Left forelimb (tissue), 1 donor: ENCODE measurements around the gene CBR1.

Source experiments
- DNase-seq: peaks from one replicate; pipeline ENCODE4 v3.0.0-alpha.2; 2018; ENCODE audit warnings: low spot score

The CBR1 gene

DNA sequence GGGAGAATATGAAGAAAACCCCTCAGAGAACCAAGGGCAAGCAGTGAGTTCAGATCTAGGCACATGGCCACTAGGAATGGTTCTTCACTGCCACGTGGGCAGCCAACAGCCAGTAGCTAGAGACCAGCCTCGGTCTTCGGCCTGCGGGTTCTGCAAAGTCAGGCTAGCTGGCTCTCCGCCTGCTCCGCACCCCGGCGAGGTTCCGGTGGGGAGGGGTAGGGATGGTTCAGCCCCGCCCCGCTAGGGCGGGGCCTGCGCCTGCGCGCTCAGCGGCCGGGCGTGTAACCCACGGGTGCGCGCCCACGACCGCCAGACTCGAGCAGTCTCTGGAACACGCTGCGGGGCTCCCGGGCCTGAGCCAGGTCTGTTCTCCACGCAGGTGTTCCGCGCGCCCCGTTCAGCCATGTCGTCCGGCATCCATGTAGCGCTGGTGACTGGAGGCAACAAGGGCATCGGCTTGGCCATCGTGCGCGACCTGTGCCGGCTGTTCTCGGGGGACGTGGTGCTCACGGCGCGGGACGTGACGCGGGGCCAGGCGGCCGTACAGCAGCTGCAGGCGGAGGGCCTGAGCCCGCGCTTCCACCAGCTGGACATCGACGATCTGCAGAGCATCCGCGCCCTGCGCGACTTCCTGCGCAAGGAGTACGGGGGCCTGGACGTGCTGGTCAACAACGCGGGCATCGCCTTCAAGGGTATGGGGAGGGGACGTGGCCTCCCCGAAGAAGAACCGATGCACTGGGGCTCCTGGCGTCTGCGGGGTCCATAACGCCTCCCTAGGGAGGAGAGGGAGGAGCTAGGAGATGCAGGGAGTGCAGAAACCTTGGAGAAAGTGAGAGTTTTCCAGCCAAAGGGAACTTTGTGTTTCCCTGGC lies at the start of gene CBR1:
TSS of gene CBR1 (plus strand) at position 312 of the 871 bp plus-strand sequence. CDS start at position 404, 92 bp downstream.
- DNase-seq: peak; percentile 90

DNA sequence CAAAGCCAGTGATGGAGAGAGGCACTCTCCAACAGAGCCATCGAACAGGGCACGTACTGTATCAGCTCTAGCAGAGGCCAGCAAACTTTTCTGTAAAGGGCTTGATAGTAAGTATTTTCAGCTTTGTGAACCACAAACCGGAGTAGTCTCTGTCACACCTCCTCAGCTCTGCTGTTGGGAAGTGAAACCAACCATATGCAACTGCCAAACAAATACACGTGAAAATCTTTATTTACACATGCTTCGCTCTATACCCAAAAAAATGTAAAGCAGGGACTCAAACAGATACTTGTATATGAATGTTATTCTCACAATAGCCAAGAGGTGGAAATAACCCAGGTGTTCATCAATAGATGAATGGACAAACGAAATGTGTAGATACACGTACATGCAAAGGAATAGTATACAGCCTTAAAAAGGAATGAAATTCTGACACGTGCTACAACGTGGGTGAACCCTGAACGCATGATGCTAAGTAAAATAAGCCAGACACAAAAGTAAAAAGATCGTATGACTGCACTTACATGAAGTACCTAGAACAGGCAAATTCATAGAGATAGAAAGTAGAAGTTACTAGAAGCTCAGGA lies 48.5 kb upstream of the CBR1 start:
- no peak for DNase-seq

DNA sequence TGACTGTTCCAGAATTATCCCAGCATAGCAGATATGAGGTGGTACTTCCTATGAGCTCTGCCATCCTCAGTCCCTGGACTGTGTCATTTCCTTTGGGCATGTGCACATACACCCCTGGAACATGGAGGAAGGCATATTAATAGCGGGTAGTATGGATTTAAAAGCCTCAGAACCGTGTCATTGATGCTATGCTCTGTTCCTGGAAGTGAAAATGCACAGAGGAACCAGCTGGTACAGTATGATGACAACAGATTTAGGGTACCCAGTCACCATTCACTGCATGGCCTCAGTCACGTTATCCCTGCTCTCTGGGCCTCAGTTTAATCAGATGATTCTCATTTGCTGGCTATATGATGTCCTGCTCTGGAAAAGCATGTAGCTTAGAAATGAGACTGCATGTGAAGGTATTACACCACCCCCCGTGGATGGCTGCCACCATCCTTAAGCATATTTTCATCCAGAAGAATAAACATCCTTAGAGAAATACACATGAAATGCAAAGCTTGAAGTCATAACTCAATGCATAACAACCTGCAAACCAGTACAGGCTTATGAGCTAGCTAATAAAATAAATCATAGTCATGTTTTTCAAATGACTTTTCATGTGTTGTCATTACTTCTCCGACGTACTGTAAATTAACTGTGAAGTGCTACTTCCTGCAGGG lies 47.3 kb upstream of the CBR1 start:
- no peak for DNase-seq

DNA sequence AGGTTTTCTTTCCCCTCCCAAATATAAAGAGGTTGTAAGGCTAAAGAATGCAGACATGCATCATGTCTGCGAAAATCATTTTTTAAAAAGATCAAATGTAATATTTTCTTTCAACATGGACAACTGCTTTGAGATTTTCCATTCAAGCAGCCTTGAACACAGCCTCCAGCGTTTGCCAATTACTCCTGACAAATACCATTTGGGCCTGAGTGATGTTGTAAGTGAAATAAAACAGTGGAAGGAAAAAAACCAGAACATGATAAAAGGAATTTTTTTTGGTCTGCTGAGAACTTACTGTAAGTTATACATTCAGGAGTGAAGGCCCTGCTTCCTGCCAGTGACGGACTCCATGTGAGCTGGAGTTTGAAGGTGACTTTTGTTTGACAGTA lies 46.7 kb upstream of the CBR1 start:
- DNase-seq: no peak

DNA sequence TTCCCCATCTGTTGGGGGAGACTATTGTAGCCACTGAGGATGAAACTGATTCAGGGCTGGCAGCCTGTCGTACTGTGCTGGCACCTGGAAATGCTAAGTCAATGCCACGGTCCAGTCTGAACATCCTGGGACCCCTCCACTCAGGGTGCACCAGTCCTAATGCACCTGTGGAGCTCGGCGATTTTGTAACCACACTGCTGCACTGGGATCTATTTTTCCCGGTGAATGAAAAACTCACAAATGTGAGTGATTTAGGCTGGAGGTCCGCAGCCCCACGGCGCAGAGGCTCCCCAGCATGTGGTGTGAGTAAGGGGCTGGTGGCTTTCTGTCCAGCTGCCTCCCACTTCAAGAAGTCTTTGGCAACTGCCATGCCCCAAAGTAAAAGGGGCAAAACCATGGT lies 45.0 kb upstream of the CBR1 start:
- no peak for DNase-seq

DNA sequence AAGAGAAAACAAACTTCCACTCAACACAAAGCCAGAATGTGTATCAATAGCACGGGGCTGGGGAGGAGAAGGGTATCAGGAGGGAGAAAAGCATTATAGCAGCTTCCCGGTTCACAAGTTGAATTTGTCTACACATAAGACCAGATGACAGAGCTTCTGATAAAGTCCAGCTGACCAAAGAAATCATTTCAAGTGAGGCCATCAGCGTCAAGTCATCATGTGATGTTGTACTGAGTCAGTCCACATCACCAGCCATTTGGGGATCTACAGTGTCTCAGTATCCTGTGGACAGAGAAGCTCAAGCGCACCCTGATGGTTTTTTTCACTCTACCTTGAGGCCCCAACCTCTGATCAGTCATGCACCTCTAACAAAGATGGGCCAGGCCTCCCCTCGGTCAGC lies 42.5 kb upstream of the CBR1 start:
- no peak for DNase-seq

DNA sequence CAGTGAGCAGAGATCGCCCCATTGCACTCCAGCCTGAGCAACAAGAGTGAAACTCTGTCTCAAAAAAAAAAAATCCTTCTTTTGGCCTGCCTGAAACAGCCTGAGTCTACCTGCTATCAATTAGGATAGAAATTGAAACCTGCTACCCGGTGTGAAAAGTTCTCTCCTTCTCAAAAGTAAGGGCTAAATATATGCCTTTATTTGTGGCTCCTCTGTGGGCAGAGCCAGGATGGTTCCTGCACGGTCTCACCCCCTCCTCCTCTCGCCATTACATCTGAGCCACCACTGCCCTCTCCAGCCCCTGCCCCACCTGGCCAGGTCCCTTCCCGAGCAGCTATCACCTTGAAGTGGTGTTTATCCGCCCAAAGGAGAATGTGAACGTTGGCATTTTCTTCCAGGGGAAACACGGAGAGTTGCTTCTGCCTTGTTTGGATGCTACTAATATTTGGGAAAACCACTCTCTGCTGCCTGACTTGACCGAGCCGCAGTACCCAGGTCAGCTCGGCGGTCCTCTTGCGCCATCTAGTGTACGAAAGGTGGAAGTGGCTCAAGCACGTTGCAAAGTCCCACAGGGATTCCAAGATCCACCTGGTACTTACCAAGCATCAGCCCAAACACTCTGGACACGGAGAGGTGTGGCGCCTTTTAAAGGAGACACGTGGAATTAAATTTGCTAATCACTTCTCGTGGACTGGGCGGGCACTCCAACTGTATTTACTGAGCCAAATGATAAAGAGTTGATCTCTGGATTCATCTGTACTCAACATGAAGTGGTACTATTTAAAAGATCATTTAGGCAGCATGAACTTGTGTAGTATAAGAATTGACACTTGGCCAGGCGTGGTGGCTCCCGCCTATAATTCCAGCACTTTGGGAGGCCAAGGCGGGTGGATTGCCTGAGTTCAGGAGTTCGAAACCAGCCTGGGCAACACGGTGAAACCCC lies 41.4 kb upstream of the CBR1 start:
- DNase-seq: peak; percentile 82

DNA sequence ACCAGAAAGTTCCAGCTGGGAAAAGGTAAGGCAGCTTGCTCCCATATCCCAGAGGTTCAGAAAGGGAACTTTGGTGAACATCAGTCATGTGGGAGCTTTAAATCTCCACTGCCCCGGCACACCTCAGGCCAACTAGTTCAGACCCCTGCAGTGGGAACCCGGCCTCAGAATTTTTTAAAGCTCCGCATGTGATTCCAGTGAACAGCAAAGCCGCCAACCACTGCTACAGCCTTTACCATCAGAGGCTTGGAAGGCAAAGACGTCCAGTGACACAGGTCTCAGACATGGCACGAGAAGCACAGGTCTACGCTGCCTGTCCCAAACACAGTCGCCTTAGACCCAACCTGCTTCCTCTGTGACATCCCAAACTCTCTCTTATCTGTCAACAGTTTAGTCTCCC lies 40.5 kb upstream of the CBR1 start:
- no peak for DNase-seq

DNA sequence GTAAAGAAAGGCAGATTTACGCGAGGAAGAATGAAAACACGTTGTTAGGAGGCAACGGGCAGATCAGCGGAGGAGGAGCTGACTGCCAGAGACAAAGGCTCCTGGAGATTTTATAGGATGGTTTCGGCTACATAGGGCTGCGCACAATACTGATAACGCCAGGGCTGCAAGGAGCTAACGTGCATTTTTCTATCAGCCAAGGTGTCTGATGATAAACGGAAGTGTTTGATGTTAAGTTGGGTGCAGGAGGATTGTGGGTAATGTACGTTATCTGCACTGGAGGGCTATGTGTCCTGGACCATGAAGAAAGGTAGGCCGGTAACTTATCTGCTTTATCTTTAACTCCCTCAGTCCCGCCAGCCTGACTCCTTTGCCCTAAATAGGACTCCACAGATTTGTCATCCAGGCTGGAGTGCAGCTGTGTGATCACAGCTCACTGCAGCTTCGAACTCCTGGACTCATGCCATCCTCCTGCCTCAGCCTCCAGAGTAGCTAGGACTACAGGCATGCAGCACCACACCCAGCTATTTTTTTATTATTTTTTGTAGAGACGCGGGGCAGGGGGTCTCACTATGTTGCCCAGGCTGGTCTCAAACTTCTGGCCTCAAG lies 39.1 kb upstream of the CBR1 start:
- DNase-seq: no peak

DNA sequence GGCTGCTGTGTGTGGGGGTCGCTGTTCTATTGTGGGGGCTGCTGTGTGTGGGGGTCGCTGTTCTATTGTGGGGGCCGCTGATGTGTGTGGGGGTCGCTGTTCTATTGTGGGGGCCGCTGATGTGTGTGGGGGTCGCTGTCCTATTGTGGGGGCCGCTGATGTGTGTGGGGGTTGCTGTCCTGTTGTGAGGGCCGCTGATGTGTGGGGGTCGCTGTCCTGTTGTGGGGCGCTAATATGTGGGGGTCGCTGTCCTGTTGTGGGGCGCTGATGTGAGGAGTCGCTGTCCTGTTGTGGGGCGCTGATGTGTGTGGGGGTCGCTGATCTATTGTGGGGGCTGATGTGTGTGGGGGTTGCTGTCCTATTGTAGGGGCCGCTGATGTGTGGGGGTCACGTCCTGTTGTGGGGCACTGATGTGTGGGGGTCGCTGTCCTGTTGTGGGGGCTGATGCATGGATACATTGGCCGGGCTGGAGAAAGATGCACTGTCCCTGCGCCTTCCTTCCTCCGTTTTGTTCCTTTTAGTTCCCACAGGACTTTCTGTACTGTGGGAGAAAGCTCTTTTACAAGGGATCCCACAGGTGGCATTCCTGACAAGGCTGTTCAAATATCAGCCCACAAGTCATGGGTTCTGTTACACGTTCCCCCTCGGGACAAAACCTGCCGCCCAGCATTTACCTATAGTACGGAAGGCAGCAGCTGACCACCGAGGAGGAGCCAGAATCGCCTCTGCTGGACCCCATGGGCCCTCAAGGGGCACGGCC lies 37.0 kb upstream of the CBR1 start:
- no peak for DNase-seq

DNA sequence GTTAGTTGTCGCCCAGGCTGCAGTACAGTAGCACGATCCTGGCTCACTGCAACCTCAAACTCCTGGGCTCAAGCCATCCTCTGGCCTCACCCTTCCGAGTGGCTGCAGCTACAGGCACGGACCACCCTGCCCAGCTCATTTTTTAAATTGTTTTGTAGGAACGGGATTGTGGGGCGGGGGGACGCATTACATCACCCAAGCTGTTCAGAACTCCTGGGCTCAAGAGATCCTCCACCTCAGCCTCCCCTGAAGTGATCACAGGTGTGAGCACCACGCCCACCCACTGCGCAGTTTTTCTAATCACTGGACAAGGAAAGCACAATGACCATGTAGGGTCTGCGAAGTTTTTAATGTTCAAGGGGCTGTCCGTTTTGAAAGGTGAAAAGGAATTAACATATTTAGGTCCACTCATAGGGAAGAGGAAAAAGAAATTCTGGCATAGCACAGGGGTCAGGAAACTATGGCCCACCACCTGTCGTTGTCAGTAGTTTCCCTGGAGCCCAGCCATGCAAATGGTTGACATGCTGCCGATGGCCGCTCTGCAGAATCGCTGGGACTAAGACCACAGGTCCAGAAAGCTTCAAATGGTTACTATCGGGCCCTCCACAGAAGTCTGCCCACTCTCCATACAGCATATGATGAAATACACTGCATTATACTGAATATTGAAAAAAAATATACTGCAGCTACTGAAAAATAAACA lies 35.5 kb upstream of the CBR1 start:
- no peak for DNase-seq

DNA sequence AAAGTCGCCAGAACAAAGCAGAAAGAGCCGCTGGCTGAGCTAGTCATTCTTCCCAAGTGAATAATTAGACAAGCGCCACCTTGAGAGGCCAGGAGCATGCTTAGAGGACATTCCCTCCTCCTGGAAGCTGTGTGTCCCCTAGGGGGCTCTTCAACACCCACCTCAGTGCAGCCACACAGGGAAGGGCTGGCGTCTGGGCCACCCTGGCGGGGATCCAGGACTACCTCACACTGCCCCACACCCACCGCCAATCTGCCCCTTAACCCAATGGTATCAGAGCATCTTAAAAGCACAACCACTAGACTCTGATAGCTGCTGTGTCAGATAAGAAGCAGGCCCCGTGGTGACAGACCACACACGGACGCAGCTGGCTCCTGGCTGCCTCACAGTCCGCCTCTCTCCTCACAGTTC lies 34.4 kb upstream of the CBR1 start:
- no peak for DNase-seq

DNA sequence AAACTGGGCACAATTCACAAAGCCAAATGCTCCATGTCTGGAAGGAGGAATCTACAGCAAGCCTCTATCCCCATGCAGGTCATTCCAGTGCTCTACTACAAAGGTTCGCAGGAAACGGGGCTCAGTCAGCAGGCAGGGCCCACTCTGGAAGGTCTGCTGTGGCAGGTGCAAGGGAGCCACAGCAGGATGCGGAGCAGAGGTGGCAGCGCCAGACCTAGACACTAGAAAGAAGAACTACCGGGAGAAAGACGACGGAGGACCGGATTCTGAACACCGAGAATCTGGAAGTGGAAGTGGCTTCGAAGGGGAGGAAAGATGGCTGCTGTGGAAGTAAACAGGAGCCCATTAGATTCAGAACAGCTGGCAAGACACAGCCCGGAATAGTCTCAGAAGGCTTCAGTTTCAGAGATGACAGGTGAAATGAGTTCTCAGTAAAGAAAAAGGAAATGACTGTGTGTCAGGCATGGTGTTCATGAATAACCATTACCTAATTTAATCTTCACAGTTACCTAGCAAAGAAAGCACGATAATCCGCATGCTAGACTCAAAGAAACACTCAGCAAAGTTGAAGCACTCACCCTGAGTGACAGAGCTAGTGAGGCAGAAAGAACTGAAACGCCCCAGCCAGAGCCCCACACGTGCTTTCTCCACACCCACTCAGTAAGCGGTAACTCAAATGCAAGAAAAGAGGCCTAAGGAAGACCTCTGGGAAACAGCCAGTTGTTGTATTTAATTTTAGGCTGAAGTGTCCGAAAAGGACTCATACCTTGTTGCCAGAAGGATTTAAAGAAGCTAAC lies 30.9 kb upstream of the CBR1 start:
- no peak for DNase-seq

DNA sequence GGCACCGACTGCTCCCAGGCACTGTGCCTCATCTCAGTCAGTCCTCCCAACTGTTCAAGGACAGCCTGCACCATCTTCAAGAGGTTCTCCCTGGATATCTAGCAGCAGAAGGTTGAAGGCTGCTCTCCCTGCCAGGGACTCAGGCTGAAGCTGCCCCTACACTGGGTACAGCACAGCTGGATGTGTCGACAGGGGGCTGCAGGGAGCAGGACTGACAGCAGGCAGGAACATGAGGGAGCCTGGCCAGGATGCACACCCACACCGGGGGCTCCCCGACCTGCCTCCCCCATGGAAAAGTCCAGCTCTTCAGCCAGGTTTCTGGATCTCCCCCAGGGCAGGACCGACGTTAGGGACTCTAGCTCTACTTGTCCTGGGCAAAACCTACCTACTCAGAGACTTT lies 30.0 kb upstream of the CBR1 start:
- no peak for DNase-seq

DNA sequence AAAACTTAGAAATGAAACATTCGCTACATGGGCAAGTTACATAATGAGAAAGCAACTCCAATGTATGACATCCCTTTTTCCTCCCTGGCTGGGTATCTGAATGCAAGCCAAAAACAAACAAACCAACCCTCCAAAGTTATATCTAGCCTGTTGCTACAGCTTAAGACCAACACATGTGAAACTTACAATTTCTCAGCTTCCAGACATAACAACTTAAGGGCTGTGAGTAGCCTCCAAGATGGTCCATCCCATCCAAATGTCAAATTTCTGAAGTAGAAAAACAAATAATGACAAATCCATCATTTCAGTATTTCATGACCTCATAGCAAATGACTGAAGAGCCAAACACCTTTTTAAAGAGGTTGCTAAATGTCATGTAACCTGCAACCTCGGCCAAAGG lies 29.4 kb upstream of the CBR1 start:
- DNase-seq: no peak

DNA sequence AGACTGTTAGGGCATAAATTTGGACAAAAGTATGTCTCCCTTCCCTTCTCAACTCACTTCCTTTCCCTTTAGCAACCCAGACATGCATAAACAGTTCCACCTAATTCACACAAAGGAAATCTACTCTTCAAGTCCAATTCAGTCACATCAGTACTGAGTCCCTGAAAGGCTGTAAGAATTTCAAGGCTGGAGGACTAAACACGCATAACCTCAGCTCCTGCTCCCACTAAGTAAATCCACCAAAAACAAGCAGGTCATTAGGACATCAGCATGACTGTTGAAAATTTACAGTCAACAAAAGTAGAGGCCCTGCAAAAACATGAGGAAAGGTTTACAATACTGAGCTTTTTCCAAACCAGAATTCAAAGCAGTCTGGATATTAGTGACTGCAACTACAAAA lies 27.9 kb upstream of the CBR1 start:
- DNase-seq: no peak

DNA sequence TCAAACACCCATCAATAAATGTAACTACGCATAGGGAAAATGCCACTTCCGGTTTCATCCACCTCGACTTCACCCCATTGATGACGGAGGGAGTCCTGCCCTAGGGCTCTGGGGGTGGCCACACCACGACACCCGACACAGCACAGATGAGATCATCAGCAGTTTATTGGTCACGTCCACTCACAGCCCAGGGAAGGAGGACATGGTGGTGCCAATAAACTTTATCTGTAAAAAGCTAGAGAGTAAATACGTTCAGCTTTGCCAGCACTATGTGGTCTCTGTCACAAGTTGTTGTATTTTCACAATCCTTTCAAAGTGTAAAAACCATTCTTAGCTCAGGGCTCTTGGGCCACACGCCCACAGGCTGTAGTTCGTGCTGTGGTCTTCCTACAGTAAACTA lies 25.8 kb upstream of the CBR1 start:
- no peak for DNase-seq

DNA sequence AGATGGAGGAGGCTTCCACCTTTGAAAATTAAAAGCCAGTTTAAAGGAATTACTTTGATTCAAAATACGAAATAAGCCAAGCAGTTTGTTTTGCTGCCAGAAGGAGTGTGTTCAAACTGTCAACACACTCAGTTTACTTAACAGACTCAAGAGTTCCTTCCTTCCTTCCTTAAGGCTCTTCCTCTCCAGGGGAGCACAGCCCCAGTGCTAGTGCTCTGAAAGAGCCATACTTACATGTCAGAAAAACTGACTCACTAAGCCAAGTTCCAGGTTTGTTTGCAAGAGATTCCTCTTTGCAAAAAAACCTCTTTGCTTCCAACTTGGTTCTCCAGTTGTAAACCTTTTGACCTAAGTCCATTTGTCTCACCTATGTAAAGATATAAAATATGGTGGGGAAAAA lies 23.8 kb upstream of the CBR1 start:
- DNase-seq: no peak

DNA sequence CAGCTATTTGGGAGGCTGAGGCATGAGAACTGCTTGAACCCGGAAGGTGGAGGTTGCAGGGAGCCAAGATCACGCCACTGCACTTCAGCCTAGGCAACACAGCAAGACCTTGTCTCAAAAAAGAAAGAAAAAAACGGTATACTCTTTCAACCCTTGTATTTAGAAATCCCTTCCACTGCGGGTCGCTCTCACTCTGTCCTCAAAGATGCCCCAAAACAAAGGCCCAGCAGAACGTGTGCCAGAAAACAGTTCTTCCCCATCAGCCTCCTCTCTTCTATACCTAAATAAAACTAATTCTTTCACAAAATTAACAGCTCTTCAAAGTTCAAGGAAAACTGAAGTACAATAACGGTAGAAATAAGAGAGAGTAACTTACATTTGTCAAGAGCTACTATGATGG lies 22.7 kb upstream of the CBR1 start:
- no peak for DNase-seq
